ENCODE measurements around the gene RAPGEF1. TPM values are rescaled to one million over a fixed set of nuclear protein-coding genes. Genes with fewer than 3 reads are reported as not detected.

Gene RAPGEF1
- total and polyA plus RNA-seq, 2 of the 13 experiments (the other 11 are each of a cell fraction or from before 2014, with no cell fraction given), result 21.2 to 38.9 TPM

- H3K36me3 ChIP-seq (replicated peaks in 1 of 2; ENCODE audit: control insufficient read depth in 1 of 2, insufficient read depth in 2 of 2, low read length in 2 of 2), result peaks cover 9 to 53% of the 10 kb centered on the region in 2 experiments; a peak in 4 of 5 replicates
- H3K79me2 ChIP-seq (ENCODE audit: insufficient read depth, low read length), result no peaks in the 10 kb centered on the region
- H3K4me1 ChIP-seq (ENCODE audit: insufficient read depth, low read length), result 0 out of 2 replicates have a peak, but pooled peaks cover under 1% of the 10 kb centered on the region
- DNase-seq (ENCODE audit: low spot score), result no peak
- no peak overlapping the region for H3K4me2 ChIP-seq (ENCODE audit: low read depth, low read length)
- no peak overlapping the region for H3K4me3 ChIP-seq (replicated peaks in 1 of 3; ENCODE audit: insufficient read depth in 1 of 3, low read depth in 2 of 3, low read length in 3 of 3)
- H2AFZ ChIP-seq (ENCODE audit: low read length), result no peak overlapping the region
- no peak overlapping the region for H3K27ac ChIP-seq (ENCODE audit: extremely low read length, insufficient read depth, low read length)
- ChIA-PET CTCF (ENCODE audit: low intra/inter-chr PET ratio, low total read pairs) (no interaction called here), POLR2A (interaction anchor here (0.6 kb wide), 1 partner anchor 165 kb away, joined by 3 read pairs; no protein-coding TSS in a partner anchor)
- no peaks in the 10 kb centered on the region for H3K9me3 ChIP-seq (ENCODE audit: low read length)
- no CpG with 5 or more reads among the region's 8 CpGs for WGBS (ENCODE audit: low lambda C conversion rate)
- no peak overlapping the region for H3K9ac ChIP-seq (ENCODE audit: insufficient read depth, low read depth, low read length)
- in situ Hi-C loops (cut with HindIII; ENCODE audit: extremely low pct_ligation_motif_present, low pct_unique_long_range_greater_than_20kb), result loop anchor here (25.0 kb wide), 1 partner anchor 658 kb away; no protein-coding TSS in a partner anchor
- BruUV-seq (replicated peaks), result no TSS peak
- intact Hi-C loops (cut with micrococcal nuclease; ENCODE audit: unreplicated experiment), result no loop called here
- no peak for TF ChIP-seq NFE2L1 (CRISPR knock-in tag; IDR thresholded peaks at IDR 0.05; ENCODE audit: borderline replicate concordance)
- TF ChIP-seq FLYWCH1 (CRISPR knock-in tag; IDR thresholded peaks at IDR 0.05), result no peak
- ATAC-seq, result no peak
- H4K20me1 ChIP-seq (ENCODE audit: insufficient read depth, low read length), result no peaks in the 10 kb centered on the region
- FAIRE-seq, result no peak
- no peaks in the 10 kb centered on the region for H3K27me3 ChIP-seq (ENCODE audit: control insufficient read depth in 1 of 2, insufficient read depth in 2 of 2, low read length in 2 of 2)
Measured at GRCh38 chr9:131579789-131580211, 160.1 kb downstream of the RAPGEF1 start.

GRCh38 chr9:131578731-131579504 lies 161.0 kb downstream of the RAPGEF1 start:
- Histone ChIP-seq H3K36me3 (replicated peaks in 1 of 2; ENCODE audit: control insufficient read depth in 1 of 2, insufficient read depth in 2 of 2, low read length in 2 of 2) (peaks cover 9 to 44% of the 10 kb centered on the region in 2 experiments; a peak in 4 of 5 replicates), H3K9me3 (ENCODE audit: low read length) (no peaks in the 10 kb centered on the region), H4K20me1 (ENCODE audit: insufficient read depth, low read length) (no peaks in the 10 kb centered on the region), H3K4me1 (ENCODE audit: insufficient read depth, low read length) (no peaks in the 10 kb centered on the region), H3K27ac (ENCODE audit: extremely low read length, insufficient read depth, low read length) (no peak overlapping the region), H3K4me3 (replicated peaks in 1 of 3; ENCODE audit: insufficient read depth in 1 of 3, low read depth in 2 of 3, low read length in 3 of 3) (no peak overlapping the region), H3K79me2 (ENCODE audit: insufficient read depth, low read length) (no peaks in the 10 kb centered on the region), H3K4me2 (ENCODE audit: low read depth, low read length) (no peak overlapping the region), H2AFZ (ENCODE audit: low read length) (no peak overlapping the region), H3K9ac (ENCODE audit: insufficient read depth, low read depth, low read length) (no peak overlapping the region), H3K27me3 (ENCODE audit: control insufficient read depth in 1 of 2, insufficient read depth in 2 of 2, low read length in 2 of 2) (no peaks in the 10 kb centered on the region)
- no TSS peak for BruUV-seq (replicated peaks)
- intact Hi-C loops (cut with micrococcal nuclease; ENCODE audit: unreplicated experiment), result no loop called here
- TF ChIP-seq HMGA1 (CRISPR knock-in tag; conservative IDR thresholded peaks at IDR 0.05) (no peak), HMGXB3 (CRISPR knock-in tag; IDR thresholded peaks at IDR 0.05; ENCODE audit: borderline replicate concordance) (no peak), SRY (CRISPR knock-in tag; IDR thresholded peaks at IDR 0.05) (no peak), CENPBD1 (CRISPR knock-in tag; IDR thresholded peaks at IDR 0.05; ENCODE audit: borderline replicate concordance, low read depth) (no peak)
- WGBS (ENCODE audit: low lambda C conversion rate), result 97% methylated on average over 17 of the region's 26 CpGs
- ATAC-seq, result no peak
- no peak for FAIRE-seq
- ChIA-PET CTCF (ENCODE audit: low intra/inter-chr PET ratio, low total read pairs) (no interaction called here), POLR2A (interaction anchor here (0.6 kb wide), 1 partner anchor 166 kb away, joined by 3 read pairs; no protein-coding TSS in a partner anchor)
- DNase-seq (ENCODE audit: low spot score), result no peak
- in situ Hi-C loops (cut with HindIII; ENCODE audit: extremely low pct_ligation_motif_present, low pct_unique_long_range_greater_than_20kb), result loop anchor here (25.0 kb wide), 1 partner anchor 658 kb away; no protein-coding TSS in a partner anchor
